ENCODE results near the gene SLC9A9.

Gene SLC9A9

GRCh38 chr3:143410259-143410658 is 438.0 kb downstream of the SLC9A9 start:
- ATAC-seq (no peak), DNase-seq (no peak)
- Mint-ChIP-seq H3K4me1 (peaks cover 8% of the 10 kb centered on the region), H3K9me3 (no peaks in the 10 kb centered on the region), H3K4me3 (no peak overlapping the region), H3K27ac (no peak overlapping the region), H3K27me3 (no peaks in the 10 kb centered on the region)

- DNase-seq (no peak), ATAC-seq (no peak)
- Mint-ChIP-seq H3K4me1 (no peaks in the 10 kb centered on the region), H3K9me3 (peaks cover 0 to 9% of the 10 kb centered on the region in 2 donors), H3K27ac (no peak overlapping the region), H3K4me3 (no peak overlapping the region), H3K27me3 (no peaks in the 10 kb centered on the region)
Measured at GRCh38 chr3:143408771-143409170, 439.5 kb downstream of the SLC9A9 start.

GRCh38 chr3:143402602-143403001 is 445.7 kb downstream of the SLC9A9 start:
- no peaks in the 10 kb centered on the region for H3K4me1 Mint-ChIP-seq
- H3K9me3 Mint-ChIP-seq: peaks cover 0 to 15% of the 10 kb centered on the region in 2 donors
- H3K4me3 Mint-ChIP-seq: no peak overlapping the region
- no peak overlapping the region for H3K27ac Mint-ChIP-seq
- DNase-seq (no peak), ATAC-seq (no peak)
- H3K27me3 Mint-ChIP-seq: no peaks in the 10 kb centered on the region

- Mint-ChIP-seq H3K4me3 (no peak overlapping the region), H3K9me3 (peaks cover 5 to 8% of the 10 kb centered on the region in 2 donors), H3K27me3 (no peaks in the 10 kb centered on the region), H3K27ac (no peak overlapping the region), H3K4me1 (no peaks in the 10 kb centered on the region)
- DNase-seq: no peak
- ATAC-seq: no peak
Measured at GRCh38 chr3:143396790-143397189, 451.5 kb downstream of the SLC9A9 start.

- Mint-ChIP-seq H3K27me3 (no peaks in the 10 kb centered on the region), H3K4me1 (no peaks in the 10 kb centered on the region), H3K27ac (no peak overlapping the region), H3K4me3 (no peak overlapping the region), H3K9me3 (peaks cover 9 to 10% of the 10 kb centered on the region in 2 donors)
- DNase-seq: no peak
- no peak for ATAC-seq
Measured at GRCh38 chr3:143389388-143389787, 458.9 kb downstream of the SLC9A9 start.

- Mint-ChIP-seq H3K4me1 (no peaks in the 10 kb centered on the region), H3K9me3 (peaks cover 7 to 10% of the 10 kb centered on the region in 2 donors), H3K4me3 (no peak overlapping the region), H3K27me3 (no peaks in the 10 kb centered on the region), H3K27ac (no peak overlapping the region)
- no peak for ATAC-seq
- DNase-seq: no peak
Measured at GRCh38 chr3:143387425-143387824, 460.8 kb downstream of the SLC9A9 start.

GRCh38 chr3:143384076-143384475 is 464.2 kb downstream of the SLC9A9 start:
- no peak for DNase-seq
- Mint-ChIP-seq H3K27ac (no peak overlapping the region), H3K4me1 (no peaks in the 10 kb centered on the region), H3K9me3 (peaks cover 0 to 8% of the 10 kb centered on the region in 2 donors), H3K27me3 (no peaks in the 10 kb centered on the region), H3K4me3 (no peak overlapping the region)
- ATAC-seq: no peak

- Mint-ChIP-seq H3K4me3 (no peak overlapping the region), H3K27ac (peak overlapping the region in 1 of 2 donors; percentile 59), H3K9me3 (peaks cover 0 to 8% of the 10 kb centered on the region in 2 donors), H3K27me3 (no peaks in the 10 kb centered on the region), H3K4me1 (peaks cover 4% of the 10 kb centered on the region)
- no peak for DNase-seq
- ATAC-seq: no peak
Measured at GRCh38 chr3:143383421-143383820, 464.8 kb downstream of the SLC9A9 start.

GRCh38 chr3:143382816-143383215 is 465.5 kb downstream of the SLC9A9 start:
- ATAC-seq (no peak), DNase-seq (no peak)
- Mint-ChIP-seq H3K27me3 (no peaks in the 10 kb centered on the region), H3K27ac (no peak overlapping the region), H3K9me3 (peaks cover 0 to 8% of the 10 kb centered on the region in 2 donors), H3K4me1 (peaks cover 6% of the 10 kb centered on the region), H3K4me3 (no peak overlapping the region)

GRCh38 chr3:143380449-143380848 is 467.8 kb downstream of the SLC9A9 start:
- Mint-ChIP-seq H3K4me3 (no peak overlapping the region), H3K9me3 (peaks cover 0 to 8% of the 10 kb centered on the region in 2 donors), H3K4me1 (peaks cover 6% of the 10 kb centered on the region), H3K27me3 (no peaks in the 10 kb centered on the region), H3K27ac (no peak overlapping the region)
- DNase-seq: no peak
- ATAC-seq: no peak

GRCh38 chr3:143375698-143376097 is 472.6 kb downstream of the SLC9A9 start:
- Mint-ChIP-seq H3K4me1 (peaks cover 6% of the 10 kb centered on the region), H3K4me3 (no peak overlapping the region), H3K27ac (no peak overlapping the region), H3K27me3 (no peaks in the 10 kb centered on the region), H3K9me3 (peaks cover 0 to 6% of the 10 kb centered on the region in 2 donors)
- DNase-seq: no peak
- ATAC-seq: no peak

GRCh38 chr3:143367171-143367570 is 481.1 kb downstream of the SLC9A9 start:
- ATAC-seq (no peak), DNase-seq (no peak)
- H3K27ac Mint-ChIP-seq: no peak overlapping the region
- peaks cover 0 to 5% of the 10 kb centered on the region in 2 donors for H3K9me3 Mint-ChIP-seq
- H3K27me3 Mint-ChIP-seq: no peaks in the 10 kb centered on the region
- peaks cover 22% of the 10 kb centered on the region for H3K4me1 Mint-ChIP-seq
- H3K4me3 Mint-ChIP-seq: no peak overlapping the region

GRCh38 chr3:143366672-143367071 is 481.6 kb downstream of the SLC9A9 start:
- Mint-ChIP-seq H3K4me3 (no peak overlapping the region), H3K27ac (no peak overlapping the region), H3K4me1 (peaks cover 27% of the 10 kb centered on the region), H3K9me3 (peaks cover 0 to 5% of the 10 kb centered on the region in 2 donors), H3K27me3 (no peaks in the 10 kb centered on the region)
- DNase-seq (no peak), ATAC-seq (no peak)

- no peak for DNase-seq
- Mint-ChIP-seq H3K27me3 (no peaks in the 10 kb centered on the region), H3K4me3 (no peak overlapping the region), H3K9me3 (peaks cover 0 to 5% of the 10 kb centered on the region in 2 donors), H3K27ac (no peak overlapping the region), H3K4me1 (peaks cover 32% of the 10 kb centered on the region)
- no peak for ATAC-seq
Measured at GRCh38 chr3:143363949-143364348, 484.3 kb downstream of the SLC9A9 start.

- no peaks in the 10 kb centered on the region for H3K27me3 Mint-ChIP-seq
- ATAC-seq: no peak
Measured at GRCh38 chr3:143363276-143363675, 485.0 kb downstream of the SLC9A9 start.

GRCh38 chr3:143362115-143362991 is 485.9 kb downstream of the SLC9A9 start:
- ATAC-seq (no peak), DNase-seq (no peak)
- Mint-ChIP-seq H3K4me3 (peak overlapping the region; percentile 36 to 58), H3K9me3 (peaks cover 0 to 5% of the 10 kb centered on the region in 2 donors), H3K27me3 (no peaks in the 10 kb centered on the region), H3K27ac (peak overlapping the region in 1 of 2 donors; percentile 2), H3K4me1 (peaks cover 30% of the 10 kb centered on the region)

More at GRCh38 chr3:143363276-143363675, 485.0 kb downstream of the SLC9A9 start:
- Mint-ChIP-seq H3K27ac (no peak overlapping the region), H3K4me3 (peak overlapping the region; percentile 36 to 58), H3K9me3 (peaks cover 0 to 5% of the 10 kb centered on the region in 2 donors), H3K4me1 (peaks cover 32% of the 10 kb centered on the region)
- no peak for DNase-seq

Measured in stimulated activated naive CD8-positive, alpha-beta T cell treated with anti-CD3 and anti-CD28 coated beads, Interleukin-15, amount 100 ng/mL, for 72 hours (primary cell).